Dermis microvascular lymphatic vessel endothelial cell (primary cell): Measurements from ENCODE around the gene SLFNL1. TPM values are rescaled to one million over a fixed set of nuclear protein-coding genes. Genes with fewer than 3 reads are reported as not detected.

ENCODE experiments used
- DNase-seq, 2 donors: peaks; one replicate each; pipeline versions ENCODE4 v3.0.0 to v3.0.0-alpha.2; 2010; ENCODE audit warnings: low read depth in 2 of 2
- total RNA-seq: library from RNA; depleted of rRNA; stranded (reverse); fragments of >200 nt; gene quantifications from 2 replicates; pipeline ENCODE4 v1.2.1, GENCODE V29; 2014

Gene SLFNL1
- total RNA-seq: 0.13 and 0.25 TPM in 2 replicates

GRCh38 chr1:41021526-41022308, at the start of gene SLFNL1:
Gene SLFNL1, minus strand, starts transcription at chr1:41021725. Its CDS starts 1,065 bp downstream, at chr1:41020660.
- peak in 1 of 2 donors; percentile 26 for DNase-seq

GRCh38 chr1:41056907-41057306, 35.4 kb upstream of the SLFNL1 start:
- no peak for DNase-seq

- no peak for DNase-seq
These were observed 31.8 kb upstream of the SLFNL1 start for GRCh38 chr1:41053316-41053715.

GRCh38 chr1:41051022-41051421, 29.5 kb upstream of the SLFNL1 start:
- DNase-seq: peak in 1 of 2 donors; percentile 45

GRCh38 chr1:41048540-41048939, 27.0 kb upstream of the SLFNL1 start:
- no peak for DNase-seq

GRCh38 chr1:41046347-41046775, 24.8 kb upstream of the SLFNL1 start:
- no peak for DNase-seq

GRCh38 chr1:41045740-41046139, 24.2 kb upstream of the SLFNL1 start:
- peak in 1 of 2 donors; percentile 90 for DNase-seq

GRCh38 chr1:41044187-41044586, 22.7 kb upstream of the SLFNL1 start:
- DNase-seq: peak in 1 of 2 donors; percentile 62

- DNase-seq: no peak
These were observed 20.2 kb upstream of the SLFNL1 start for GRCh38 chr1:41041614-41042270.

GRCh38 chr1:41038110-41038509, 16.6 kb upstream of the SLFNL1 start:
- no peak for DNase-seq

- no peak for DNase-seq
These were observed 15.8 kb upstream of the SLFNL1 start for GRCh38 chr1:41037116-41037903.

- no peak for DNase-seq
These were observed 11.7 kb upstream of the SLFNL1 start for GRCh38 chr1:41033272-41033671.

- no peak for DNase-seq
These were observed 10.6 kb upstream of the SLFNL1 start for GRCh38 chr1:41032147-41032546.

- DNase-seq: no peak
These were observed 9.5 kb upstream of the SLFNL1 start for GRCh38 chr1:41030872-41031616.

- no peak for DNase-seq
These were observed 6.6 kb upstream of the SLFNL1 start for GRCh38 chr1:41028034-41028642.

- no peak for DNase-seq
These were observed 4.7 kb upstream of the SLFNL1 start for GRCh38 chr1:41025979-41026819.

GRCh38 chr1:41024953-41025352, 3.4 kb upstream of the SLFNL1 start:
- DNase-seq: no peak

GRCh38 chr1:41023279-41023990, 1.9 kb upstream of the SLFNL1 start:
- DNase-seq: peak; percentile 11 to 47

GRCh38 chr1:41022424-41022823, 899 bp upstream of the SLFNL1 start:
- DNase-seq: no peak
